ENCODE results near the gene RIN1. TPM values are rescaled to one million over a fixed set of nuclear protein-coding genes. Genes with fewer than 3 reads are reported as not detected.
A peak's percentile ranks its signal among the peaks of the same experiment; 100 is the strongest.

The RIN1 gene
- total RNA-seq, 6 experiments from 2014 or later: 0.46 to 1.8 (median 0.94) TPM

DNA sequence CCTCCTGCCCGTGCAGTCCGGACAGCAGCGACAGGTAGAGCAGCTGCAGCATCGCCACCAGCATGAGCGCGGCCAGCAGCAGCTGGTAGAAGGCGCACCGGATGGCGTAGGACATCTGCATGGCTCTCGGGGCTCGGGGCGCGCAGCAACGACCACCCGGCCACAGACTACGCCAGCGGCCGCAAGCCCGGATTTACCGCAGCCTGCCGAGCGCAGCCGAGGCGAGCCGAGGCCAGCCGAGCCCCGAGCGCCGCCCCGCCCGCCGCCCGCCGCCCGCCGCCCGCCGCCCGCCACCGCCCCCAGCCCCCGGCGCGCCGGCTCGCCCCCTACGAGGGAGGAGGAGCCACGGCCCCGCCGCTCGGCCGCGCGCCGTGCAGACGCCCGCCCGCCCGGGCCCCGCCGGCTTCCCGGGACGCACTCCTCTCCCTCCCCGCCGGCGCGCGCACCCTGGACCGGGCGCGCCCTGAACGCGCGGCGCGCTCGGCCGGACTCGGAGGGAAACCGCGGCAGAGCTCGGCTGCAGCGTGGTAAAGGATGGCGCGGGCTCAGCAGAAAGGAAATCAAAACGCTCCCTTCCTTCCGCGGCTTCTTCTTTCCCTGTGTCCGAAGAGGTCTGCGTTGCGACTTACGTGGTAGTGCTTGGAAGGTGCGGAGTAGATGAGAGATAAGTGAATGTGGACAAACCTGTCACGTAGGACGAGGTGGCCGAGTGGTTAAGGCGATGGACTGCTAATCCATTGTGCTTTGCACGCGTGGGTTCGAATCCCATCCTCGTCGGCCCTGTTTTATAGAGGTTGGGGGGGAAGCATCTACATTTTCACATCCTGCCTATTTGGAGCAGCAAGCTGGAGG lies 11.4 kb upstream of the RIN1 start, which contains the start of gene B4GAT1:
TSS of gene B4GAT1 (minus strand) at position 205 of the 852 bp plus-strand sequence. CDS start at position 121, 84 bp downstream.
- Histone ChIP-seq H3K27ac (peak within 1 kb of the TSS; percentile 62 to 86 (median 65)), H3K36me3 (no peaks in the 10 kb centered on the region), H3K27me3 (no peaks in the 10 kb centered on the region), H3K9me3 (no peaks in the 10 kb centered on the region), H3K4me3 (peak within 1 kb of the TSS; percentile 68 to 82 (median 73)), H3K4me1 (peaks cover 0 to 57% (median 15%) of the 10 kb centered on the region in 4 donors)
- ATAC-seq (peak; percentile 29 to 65 (median 52)), DNase-seq (peak in 2 of 3 donors; percentile 75 to 79)
- peak; percentile 33 for TF ChIP-seq POLR2A (IDR thresholded peaks at IDR 0.05)
- TF ChIP-seq CTCF (IDR thresholded peaks at IDR 0.05): no peak
- 0% methylated on average over 28 of the region's 101 CpGs for WGBS (ENCODE audit: insufficient coverage, low coverage, low lambda C conversion rate, missing lambda C conversion rate)
- intact Hi-C loops (cut with DNase I): no loop called here

- peak overlapping the region; percentile 57 to 62 (median 57) for H3K27ac ChIP-seq
- peak overlapping the region; percentile 68 to 82 (median 73) for H3K4me3 ChIP-seq
- H3K4me1 ChIP-seq: peaks cover 0 to 57% (median 15%) of the 10 kb centered on the region in 4 donors
- 41% methylated on average over 22 of the region's 68 CpGs for WGBS (ENCODE audit: insufficient coverage, low coverage, low lambda C conversion rate, missing lambda C conversion rate)
- no peak for TF ChIP-seq CTCF (IDR thresholded peaks at IDR 0.05)
- TF ChIP-seq POLR2A (IDR thresholded peaks at IDR 0.05): no peak
- intact Hi-C loops (cut with DNase I): no loop called here
- no peaks in the 10 kb centered on the region for H3K27me3 ChIP-seq
- ATAC-seq: peak in 2 of 4 donors; percentile 3 to 9
- no peaks in the 10 kb centered on the region for H3K36me3 ChIP-seq
- no peak for DNase-seq
- no peaks in the 10 kb centered on the region for H3K9me3 ChIP-seq
Measured at GRCh38 chr11:66346476-66347424, 10.5 kb upstream of the RIN1 start.

GRCh38 chr11:66345316-66345649 lies 9.0 kb upstream of the RIN1 start:
- TF ChIP-seq POLR2A (IDR thresholded peaks at IDR 0.05) (no peak), CTCF (IDR thresholded peaks at IDR 0.05) (no peak)
- Histone ChIP-seq H3K36me3 (peaks cover 0 to 12% (median 4%) of the 10 kb centered on the region in 4 donors), H3K27ac (peak overlapping the region in 2 of 3 donors; percentile 11 to 33), H3K4me3 (peak overlapping the region; percentile 92 to 100 (median 96)), H3K27me3 (no peaks in the 10 kb centered on the region), H3K9me3 (no peaks in the 10 kb centered on the region), H3K4me1 (peaks cover 0 to 48% (median 15%) of the 10 kb centered on the region in 4 donors)
- DNase-seq: no peak
- ATAC-seq: no peak
- WGBS (ENCODE audit: insufficient coverage, low coverage, low lambda C conversion rate, missing lambda C conversion rate): 2% methylated on average over 6 of the region's 7 CpGs
- intact Hi-C loops (cut with DNase I): no loop called here

DNA sequence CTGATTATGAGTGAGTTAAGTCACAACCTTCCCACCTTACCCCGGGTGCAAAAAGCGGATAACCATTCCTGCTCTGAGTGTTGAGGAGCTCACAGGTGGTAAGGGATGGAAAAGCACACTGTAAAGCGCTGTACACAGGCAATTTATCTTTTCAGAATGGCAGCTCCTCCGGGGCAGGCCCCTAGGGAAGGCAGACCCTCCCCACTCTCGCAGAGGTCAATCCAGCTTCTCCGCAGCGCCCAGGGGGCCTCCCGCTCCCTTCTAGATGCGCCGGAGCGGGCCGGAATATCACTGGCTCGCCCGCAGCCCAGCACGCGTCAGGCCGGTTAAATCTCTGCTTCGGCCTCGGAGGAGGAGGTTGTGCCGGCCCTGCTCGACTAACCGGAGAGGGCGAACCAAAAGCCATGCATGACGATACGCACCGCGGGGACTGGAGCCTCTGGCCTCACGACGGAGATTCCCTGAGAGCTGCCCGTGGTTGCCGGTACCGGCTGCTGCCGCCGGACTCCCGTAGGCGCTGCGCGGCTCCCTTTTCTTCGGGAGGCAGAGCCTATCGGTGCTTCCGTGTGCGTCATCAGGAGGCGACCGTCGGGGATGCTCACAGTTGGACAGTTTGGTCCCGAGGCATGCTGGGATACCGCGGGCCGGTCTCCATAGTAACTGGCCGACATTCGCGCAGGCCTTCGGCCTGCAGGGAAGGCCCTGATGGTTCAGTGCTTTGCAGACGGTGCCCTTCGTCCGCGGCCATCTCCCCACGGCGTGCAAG lies 8.5 kb upstream of the RIN1 start, which contains the start of gene BRMS1:
TSS of gene BRMS1 (minus strand) at position 555 of the 766 bp plus-strand sequence. CDS start 2,870 bp downstream, outside the sequence.
- peak; percentile 82 for TF ChIP-seq POLR2A (IDR thresholded peaks at IDR 0.05)
- peak; percentile 5 to 30 (median 16) for TF ChIP-seq CTCF (IDR thresholded peaks at IDR 0.05)
- DNase-seq (peak; percentile 99), ATAC-seq (peak; percentile 83 to 87 (median 85))
- WGBS (ENCODE audit: insufficient coverage, low coverage, low lambda C conversion rate, missing lambda C conversion rate): under 1% methylated on average over 23 of the region's 59 CpGs
- peaks cover 0 to 17% (median 4%) of the 10 kb centered on the region in 4 donors for H3K36me3 ChIP-seq
- H3K4me3 ChIP-seq: peak within 1 kb of the TSS; percentile 92 to 100 (median 96)
- peaks cover 0 to 43% (median 13%) of the 10 kb centered on the region in 4 donors for H3K4me1 ChIP-seq
- intact Hi-C loops (cut with DNase I): no loop called here
- H3K27ac ChIP-seq: peak within 1 kb of the TSS; percentile 11 to 64 (median 52)
- no peaks in the 10 kb centered on the region for H3K27me3 ChIP-seq
- no peaks in the 10 kb centered on the region for H3K9me3 ChIP-seq
